Right forelimb (tissue), 1 donor: Measurements from ENCODE around the gene SLC44A4.
"Not testable (repeated sequence)": the region's sequence is repeated elsewhere in the genome, so short reads cannot be mapped to it uniquely, and the experiment has no call there.

Experiments used
- DNase-seq: peaks from one replicate; pipeline ENCODE4 v3.0.0-alpha.2; 2018

The SLC44A4 gene

GRCh38 chr6:31878222-31878621 lies 575 bp downstream of the SLC44A4 start:
- DNase-seq = no peak

GRCh38 chr6:31877651-31878161 lies 1.1 kb downstream of the SLC44A4 start:
- DNase-seq = no peak

GRCh38 chr6:31877125-31877650 lies 1.6 kb downstream of the SLC44A4 start:
- no peak for DNase-seq

- DNase-seq = no peak
Observed at GRCh38 chr6:31876357-31876756, 2.4 kb downstream of the SLC44A4 start.

DNA sequence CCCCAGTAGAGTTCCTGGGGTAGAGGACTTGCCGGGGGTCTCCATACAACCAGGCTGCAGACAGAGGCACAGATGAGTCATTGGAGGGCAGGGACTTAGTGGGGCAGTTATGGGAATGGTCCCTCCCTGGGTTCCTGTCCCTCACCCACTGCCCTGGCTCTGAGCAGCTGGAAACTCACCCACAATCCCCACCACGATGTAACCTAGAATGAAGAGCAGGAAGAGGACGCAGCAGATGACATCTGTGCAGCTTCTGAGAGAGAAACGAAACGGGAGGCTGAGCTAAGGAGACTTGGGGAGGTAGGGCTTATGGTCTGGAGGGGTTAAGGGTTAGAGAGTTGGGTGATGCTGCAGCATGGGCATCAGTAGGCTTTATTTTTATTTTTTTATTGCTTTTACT lies 2.9 kb downstream of the SLC44A4 start:
- no peak for DNase-seq

DNA sequence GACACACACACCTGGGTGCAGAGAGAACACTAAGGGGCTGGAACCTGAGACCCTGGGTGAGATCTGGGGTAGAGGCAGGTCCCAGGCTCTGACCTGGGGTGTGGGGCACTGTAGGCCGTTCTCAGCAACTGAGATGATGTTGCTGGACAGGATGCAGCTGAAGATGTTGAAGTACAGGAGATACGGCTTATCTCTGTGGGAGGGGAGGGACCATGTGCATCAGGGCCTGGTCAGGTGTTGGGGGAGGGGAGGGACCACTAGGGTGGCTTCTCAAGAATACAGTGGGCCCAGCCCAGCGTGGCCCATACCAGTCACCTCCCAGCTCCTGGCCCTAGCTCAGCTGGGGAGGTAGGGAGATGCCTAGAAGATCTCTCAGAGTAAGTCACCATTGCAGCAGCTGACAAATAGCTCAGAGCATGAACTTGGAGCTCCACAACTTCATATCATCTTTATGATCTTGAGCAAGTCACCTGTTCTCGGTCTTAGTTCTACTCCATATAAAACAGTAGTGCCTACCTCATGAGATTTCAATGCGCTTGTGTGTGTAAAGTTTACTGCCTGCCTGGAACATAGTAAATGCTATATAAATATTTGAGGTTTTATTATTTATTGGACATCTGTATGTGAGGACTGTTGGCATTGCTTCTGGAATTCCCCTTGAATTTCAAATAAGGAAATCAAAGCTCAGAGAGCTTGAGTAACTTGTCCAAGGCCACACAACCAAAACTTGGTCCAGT lies 3.8 kb downstream of the SLC44A4 start:
- no peak for DNase-seq

GRCh38 chr6:31874084-31874670 lies 4.6 kb downstream of the SLC44A4 start:
- no peak for DNase-seq

- no peak for DNase-seq
Observed at GRCh38 chr6:31871046-31871659, 7.6 kb downstream of the SLC44A4 start.

DNA sequence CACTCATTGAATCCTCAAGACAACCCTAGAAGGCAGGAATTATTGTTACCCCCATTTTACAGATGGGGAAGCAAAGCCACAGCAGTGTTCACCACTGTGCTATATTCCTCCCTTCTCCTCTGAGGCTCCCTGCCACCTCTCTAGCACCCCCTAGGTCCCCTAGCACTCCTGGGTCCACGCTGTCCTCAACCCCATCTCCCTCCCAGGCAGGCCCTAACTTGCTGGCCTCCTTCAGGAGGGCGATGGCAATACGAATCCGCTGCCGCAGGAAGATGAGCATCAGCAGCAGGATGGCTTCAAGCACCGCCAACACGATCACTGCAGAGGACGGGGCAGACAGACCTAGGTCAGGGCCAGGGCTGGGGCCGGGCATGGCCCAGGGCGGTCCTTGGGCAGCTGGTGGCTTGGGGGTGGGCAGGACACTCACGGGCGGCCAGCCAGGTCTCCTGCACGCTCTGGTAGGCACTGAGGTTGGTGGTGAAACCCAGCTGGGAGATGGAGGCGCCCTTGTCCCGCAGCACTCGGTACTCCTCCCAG lies 8.3 kb downstream of the SLC44A4 start:
- no peak for DNase-seq

DNA sequence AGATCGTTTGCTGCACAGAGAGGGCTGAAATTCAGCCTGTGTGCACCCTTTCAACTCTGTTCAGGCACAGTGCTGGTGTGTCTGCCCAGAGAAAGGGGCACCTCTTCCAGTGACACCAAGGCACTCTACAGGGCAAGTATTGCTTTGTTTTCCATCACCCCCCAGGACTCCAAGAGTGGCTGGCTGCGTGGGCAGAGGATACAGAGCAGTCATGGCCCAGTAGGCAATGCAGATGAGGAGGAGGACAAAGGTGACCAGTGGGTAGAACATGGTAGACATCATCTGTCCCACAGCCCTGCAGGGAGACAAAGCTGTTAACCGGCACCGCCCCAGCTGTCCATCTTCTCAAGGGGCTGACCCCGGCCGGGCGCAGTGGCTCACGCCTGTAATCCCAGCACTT lies 9.5 kb downstream of the SLC44A4 start:
- DNase-seq = no peak

- not testable (repeated sequence) for DNase-seq
Observed at GRCh38 chr6:31868658-31868971, 10.2 kb downstream of the SLC44A4 start.

GRCh38 chr6:31865205-31866118 lies 13.3 kb downstream of the SLC44A4 start:
- no peak for DNase-seq

GRCh38 chr6:31864818-31865204 lies 14.0 kb downstream of the SLC44A4 start:
- DNase-seq = no peak

DNA sequence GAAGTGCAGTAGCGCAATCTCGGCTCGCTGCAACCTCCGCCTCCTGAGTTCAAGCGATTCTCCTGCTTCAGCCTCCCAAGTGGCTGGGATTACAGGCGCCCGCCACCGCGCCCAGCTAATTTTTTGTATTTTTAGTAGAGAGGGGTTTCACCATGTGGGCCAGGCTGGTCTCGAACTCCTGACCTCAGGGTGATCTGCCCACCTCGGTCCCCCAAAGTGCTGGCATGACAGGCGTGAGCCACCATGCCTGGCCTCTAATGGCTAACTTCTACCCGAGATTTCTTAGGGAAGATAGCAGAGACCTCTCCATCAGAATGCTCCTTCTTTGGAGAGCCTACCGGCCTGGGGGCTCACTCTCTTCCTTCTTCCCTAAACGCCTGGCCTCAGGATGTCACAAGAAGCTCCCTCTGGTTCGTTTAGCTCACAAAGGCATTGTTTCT lies 14.7 kb downstream of the SLC44A4 start:
- DNase-seq = not testable (repeated sequence)

DNA sequence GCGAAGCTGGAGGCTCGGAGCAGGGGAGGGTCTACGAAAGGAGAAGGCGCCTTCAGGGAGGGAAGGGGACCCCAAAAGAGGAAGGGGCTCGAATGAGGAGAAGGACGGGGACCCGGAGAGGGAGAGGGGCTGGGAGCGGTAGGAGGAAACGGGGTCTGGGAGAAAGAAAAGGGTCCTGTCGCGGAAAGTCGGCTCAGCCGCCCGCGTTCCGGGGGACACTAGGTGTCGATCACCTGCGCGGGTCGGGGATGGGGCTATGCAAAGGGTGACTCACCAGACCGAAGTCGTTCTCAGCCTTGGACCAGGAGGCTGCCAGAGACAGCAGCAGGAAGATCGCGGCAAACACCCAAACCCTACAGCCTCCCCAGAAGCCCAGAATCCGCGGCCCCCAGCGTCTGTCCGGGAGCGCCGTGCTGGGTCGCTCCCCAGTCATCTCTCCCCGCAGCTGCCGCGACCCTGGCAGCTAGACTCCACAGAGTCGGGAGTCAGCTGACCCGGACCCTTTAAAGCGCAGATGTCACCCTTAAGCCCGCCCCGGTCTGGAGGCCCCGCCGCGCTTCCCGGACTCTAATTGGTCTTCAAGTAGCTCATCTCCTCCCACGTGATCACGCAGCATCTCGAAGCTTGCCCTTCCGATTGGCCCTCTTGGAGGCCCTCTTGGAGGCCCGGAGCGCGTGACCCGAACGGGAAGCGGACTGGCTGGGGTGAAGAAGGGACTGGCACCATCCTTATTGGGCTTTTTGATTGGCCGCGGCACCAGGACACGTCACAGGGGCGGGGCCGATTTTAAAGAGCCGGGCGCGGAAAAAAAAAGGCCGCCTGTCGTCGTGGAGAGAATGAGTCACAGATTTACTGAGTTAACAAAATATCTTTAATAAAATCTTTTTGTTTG lies 16.2 kb downstream of the SLC44A4 start, which contains the start of gene NEU1:
NEU1 (minus strand) TSS at position 478 of the 892 bp plus-strand sequence; CDS start at position 433, 45 bp downstream.
- DNase-seq = peak; percentile 98

GRCh38 chr6:31861919-31862343 lies 16.9 kb downstream of the SLC44A4 start:
- DNase-seq = no peak

GRCh38 chr6:31861150-31861549 lies 17.6 kb downstream of the SLC44A4 start:
- DNase-seq = no peak

- DNase-seq = no peak
Observed at GRCh38 chr6:31860349-31860748, 18.4 kb downstream of the SLC44A4 start.

DNA sequence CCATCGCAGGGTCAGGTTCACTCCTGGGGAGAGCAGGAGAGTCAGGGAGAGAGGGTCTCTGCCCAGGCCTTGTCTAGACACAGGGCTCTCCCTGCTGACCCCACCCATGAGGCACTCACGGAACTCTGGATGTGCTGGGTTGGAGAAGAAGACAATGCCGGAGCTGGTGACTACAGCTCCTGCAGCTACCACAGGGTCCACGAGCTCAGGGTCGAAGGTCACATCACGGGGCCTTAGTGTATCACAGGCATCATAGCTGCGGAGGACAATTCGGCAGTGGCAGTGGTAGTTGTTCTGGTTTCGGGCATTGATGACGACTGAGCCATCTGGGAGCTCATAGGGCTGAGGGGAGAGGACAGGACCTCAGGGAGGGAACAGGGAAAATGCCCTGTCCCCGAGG lies 18.9 kb downstream of the SLC44A4 start:
- no peak for DNase-seq

DNA sequence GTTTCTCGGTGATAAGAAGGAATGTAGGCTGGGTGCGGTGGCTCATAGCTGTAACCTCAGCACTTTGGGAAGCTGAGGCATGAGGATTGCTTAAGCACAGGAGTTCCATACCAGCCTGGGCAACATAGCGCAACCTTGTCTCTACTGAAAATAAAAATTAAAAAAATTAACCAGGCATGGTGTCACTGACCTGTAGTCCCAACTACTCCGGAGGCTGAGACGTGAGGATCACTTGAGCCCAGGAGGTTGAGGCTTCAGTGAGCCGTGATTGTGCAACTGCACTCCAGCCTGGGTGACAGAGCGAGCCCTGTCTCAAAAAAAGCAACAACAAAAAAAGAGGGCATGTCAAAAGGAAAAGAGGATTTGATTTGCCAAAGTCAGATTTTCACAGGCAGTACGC lies 20.1 kb downstream of the SLC44A4 start:
- DNase-seq = no peak

DNA sequence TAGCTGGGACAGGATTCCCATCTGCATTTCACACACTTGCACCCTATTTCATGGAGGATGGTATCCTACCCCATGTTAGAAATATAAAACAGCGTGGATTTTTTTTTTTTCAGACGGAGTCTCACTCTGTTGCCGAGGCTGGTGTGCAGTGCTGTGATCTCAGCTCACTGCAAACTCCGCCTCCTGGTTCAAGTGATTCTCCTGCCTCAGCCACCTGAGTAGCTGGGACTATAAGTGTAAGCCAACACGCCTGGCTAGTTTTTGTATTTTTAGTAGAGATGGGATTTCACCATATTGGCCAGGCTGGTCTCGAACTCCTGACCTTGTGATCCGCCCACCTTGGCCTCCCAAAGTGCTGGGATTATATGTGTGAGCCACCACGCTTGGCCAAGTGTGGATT lies 21.0 kb downstream of the SLC44A4 start:
- not testable (repeated sequence) for DNase-seq
